ENCODE data around the gene ICA1L. TPM values are rescaled to one million over a fixed set of nuclear protein-coding genes. Genes with fewer than 3 reads are reported as not detected.

Gene ICA1L
- polyA plus RNA-seq, 1 experiment = 3.3 TPM

- TF ChIP-seq CTCF (IDR thresholded peaks at IDR 0.05; ENCODE audit: low read depth, low read length) = no peak
- Histone ChIP-seq H3K9me3 (ENCODE audit: control insufficient read depth, insufficient read depth, low read length) (no peaks in the 10 kb centered on the region; the same call in 1 of the 2 replicates), H3K27me3 (ENCODE audit: control insufficient read depth, insufficient read depth, low read length) (no peaks in the 10 kb centered on the region), H3K27ac (ENCODE audit: low read depth, low read length) (no peak overlapping the region), H3K4me3 (ENCODE audit: low read depth, low read length) (no peak overlapping the region)
- CTCF ChIA-PET = no interaction called here
- no peak for DNase-seq (ENCODE audit: low read depth, low spot score)
- POLR2A ChIA-PET = no interaction called here
Observed at GRCh38 chr2:202818321-202818720, 53.2 kb downstream of the ICA1L start.

GRCh38 chr2:202817771-202818170, 53.8 kb downstream of the ICA1L start:
- CTCF ChIA-PET = no interaction called here
- POLR2A ChIA-PET = no interaction called here
- no peak for DNase-seq (ENCODE audit: low read depth, low spot score)
- no peak overlapping the region for H3K27ac ChIP-seq (ENCODE audit: low read depth, low read length)
- H3K9me3 ChIP-seq (ENCODE audit: control insufficient read depth, insufficient read depth, low read length) = no peaks in the 10 kb centered on the region; the same call in 1 of the 2 replicates
- no peak overlapping the region for H3K4me3 ChIP-seq (ENCODE audit: low read depth, low read length)
- H3K27me3 ChIP-seq (ENCODE audit: control insufficient read depth, insufficient read depth, low read length) = no peaks in the 10 kb centered on the region
- TF ChIP-seq CTCF (IDR thresholded peaks at IDR 0.05; ENCODE audit: low read depth, low read length) = no peak

GRCh38 chr2:202815548-202816360, 55.8 kb downstream of the ICA1L start:
- H3K4me3 ChIP-seq (ENCODE audit: low read depth, low read length) = no peak overlapping the region
- no peaks in the 10 kb centered on the region; the same call in 1 of the 2 replicates for H3K9me3 ChIP-seq (ENCODE audit: control insufficient read depth, insufficient read depth, low read length)
- H3K27ac ChIP-seq (ENCODE audit: low read depth, low read length) = no peak overlapping the region
- DNase-seq (ENCODE audit: low read depth, low spot score) = no peak
- ChIA-PET CTCF (interaction anchor here (0.6 to 1.5 kb wide), 3 partner anchors 16 to 227 kb away, joined by 3 to 4 read pairs (median 3); no protein-coding TSS in a partner anchor), POLR2A (no interaction called here)
- no peak for TF ChIP-seq CTCF (IDR thresholded peaks at IDR 0.05; ENCODE audit: low read depth, low read length)
- H3K27me3 ChIP-seq (ENCODE audit: control insufficient read depth, insufficient read depth, low read length) = no peaks in the 10 kb centered on the region

GRCh38 chr2:202814226-202814625, 57.3 kb downstream of the ICA1L start:
- POLR2A ChIA-PET = no interaction called here
- TF ChIP-seq CTCF (IDR thresholded peaks at IDR 0.05; ENCODE audit: low read depth, low read length) = no peak

GRCh38 chr2:202813387-202813786, 58.2 kb downstream of the ICA1L start:
- Histone ChIP-seq H3K9me3 (ENCODE audit: control insufficient read depth, insufficient read depth, low read length) (no peaks in the 10 kb centered on the region; the same call in 1 of the 2 replicates), H3K27ac (ENCODE audit: low read depth, low read length) (no peak overlapping the region), H3K27me3 (ENCODE audit: control insufficient read depth, insufficient read depth, low read length) (no peaks in the 10 kb centered on the region), H3K4me3 (ENCODE audit: low read depth, low read length) (no peak overlapping the region)
- DNase-seq (ENCODE audit: low read depth, low spot score) = no peak
- ChIA-PET POLR2A (no interaction called here), CTCF (no interaction called here)
- TF ChIP-seq CTCF (IDR thresholded peaks at IDR 0.05; ENCODE audit: low read depth, low read length) = no peak

More at GRCh38 chr2:202814226-202814625, 57.3 kb downstream of the ICA1L start:
- CTCF ChIA-PET = no interaction called here
- no peak overlapping the region for H3K27ac ChIP-seq (ENCODE audit: low read depth, low read length)
- DNase-seq (ENCODE audit: low read depth, low spot score) = no peak
- no peaks in the 10 kb centered on the region; the same call in 1 of the 2 replicates for H3K9me3 ChIP-seq (ENCODE audit: control insufficient read depth, insufficient read depth, low read length)
- H3K27me3 ChIP-seq (ENCODE audit: control insufficient read depth, insufficient read depth, low read length) = no peaks in the 10 kb centered on the region
- no peak overlapping the region for H3K4me3 ChIP-seq (ENCODE audit: low read depth, low read length)
